Tibial artery (tissue), 4 donors: ENCODE measurements around the gene DNAJC4.
"Not testable (repeated sequence)": the region's sequence is repeated elsewhere in the genome, so short reads cannot be mapped to it uniquely, and the experiment has no call there.

Experiments
- DNase-seq, 2 donors: peaks; one replicate each; pipeline ENCODE4 v3.0.0-alpha.2; 2019
- H3K27ac ChIP-seq, 2 donors: fragments of 200-600 bp; sonication (generic) in 1 of 2; 1 replicate in 1 of 2; 2 replicates in 1 of 2; pipeline ENCODE4 v1.5.1; 2018 to 2019; ENCODE audit warnings: mild to moderate bottlenecking in 1 of 2
- H3K27me3 ChIP-seq, 2 donors: fragments of 200-600 bp; sonication (generic) in 1 of 2; one replicate each; pipeline versions ENCODE4 v1.5.1 to v1.6.0; 2016 to 2019
- H3K36me3 ChIP-seq, 3 donors: fragments of 200-600 bp; sonication (generic) in 2 of 3; one replicate each; pipeline ENCODE4 v1.5.1; 2016 to 2019; ENCODE audit warnings: mild to moderate bottlenecking in 2 of 3
- H3K4me1 ChIP-seq, 4 donors: fragments of 200-600 bp; sonication (generic) in 2 of 4; 1 replicate in 3 of 4; 2 replicates in 1 of 4; pipeline ENCODE4 v1.5.1; 2016 to 2019
- H3K4me3 ChIP-seq, 2 donors: fragments of 200-600 bp; sonication (generic) in 1 of 2; 1 replicate in 1 of 2; 2 replicates in 1 of 2; pipeline ENCODE4 v1.5.1; 2018 to 2019; ENCODE audit warnings: mild to moderate bottlenecking in 2 of 2
- H3K9me3 ChIP-seq, 3 donors: fragments of 200-600 bp; sonication (generic) in 1 of 3; one replicate each; pipeline ENCODE4 v1.5.1; 2016 to 2019
- intact Hi-C: fragments of 100-400 bp; cut with DNase I; formaldehyde crosslinking; loops from one replicate; pipeline ENCODE4 v1.15.0; 2023; ENCODE audit warnings: low total_unique reads
- TF ChIP-seq, protein P1 (sequence below), 2 experiments: fragments of 200-600 bp in 1 of 2; fragments of 450-650 bp in 1 of 2; IDR thresholded peaks; one replicate each; pipeline ENCODE4 v1.5.1; 2017 to 2019; ENCODE audit warnings: antibody characterized with exemption in 2 of 2, mild to moderate bottlenecking in 1 of 2, moderate library complexity in 1 of 2

Gene DNAJC4

DNA sequence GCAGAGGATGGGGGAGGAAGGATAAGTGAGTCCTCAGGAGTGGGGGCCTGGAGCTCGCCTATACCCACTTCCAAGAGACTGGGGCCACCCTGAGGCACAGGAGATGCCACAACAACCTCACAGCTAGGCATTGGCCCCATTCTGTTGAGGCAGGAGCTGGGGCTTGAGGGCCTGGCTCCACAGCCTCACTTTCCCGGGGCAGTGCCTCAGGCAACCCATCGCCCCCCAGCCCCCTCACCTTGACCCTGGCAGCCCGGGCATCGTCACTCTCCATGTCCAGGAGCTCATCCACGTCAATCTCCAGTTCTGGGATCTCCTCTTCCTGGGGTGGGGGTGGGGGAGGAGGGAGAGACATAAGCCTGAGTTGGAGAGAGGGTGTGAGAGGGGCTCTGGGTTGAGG lies 14.6 kb downstream of the DNAJC4 start:
- Histone ChIP-seq H3K9me3 (no peaks in the 10 kb centered on the region), H3K27me3 (no peaks in the 10 kb centered on the region), H3K36me3 (peaks cover 0 to 15% (median 0%) of the 10 kb centered on the region in 3 donors), H3K4me1 (peaks cover 0 to 56% (median 43%) of the 10 kb centered on the region in 4 donors), H3K27ac (peak overlapping the region; percentile 87 to 89), H3K4me3 (peak overlapping the region; percentile 62 to 79)
- intact Hi-C loops, result no loop called here
- TF ChIP-seq, protein P1, sequence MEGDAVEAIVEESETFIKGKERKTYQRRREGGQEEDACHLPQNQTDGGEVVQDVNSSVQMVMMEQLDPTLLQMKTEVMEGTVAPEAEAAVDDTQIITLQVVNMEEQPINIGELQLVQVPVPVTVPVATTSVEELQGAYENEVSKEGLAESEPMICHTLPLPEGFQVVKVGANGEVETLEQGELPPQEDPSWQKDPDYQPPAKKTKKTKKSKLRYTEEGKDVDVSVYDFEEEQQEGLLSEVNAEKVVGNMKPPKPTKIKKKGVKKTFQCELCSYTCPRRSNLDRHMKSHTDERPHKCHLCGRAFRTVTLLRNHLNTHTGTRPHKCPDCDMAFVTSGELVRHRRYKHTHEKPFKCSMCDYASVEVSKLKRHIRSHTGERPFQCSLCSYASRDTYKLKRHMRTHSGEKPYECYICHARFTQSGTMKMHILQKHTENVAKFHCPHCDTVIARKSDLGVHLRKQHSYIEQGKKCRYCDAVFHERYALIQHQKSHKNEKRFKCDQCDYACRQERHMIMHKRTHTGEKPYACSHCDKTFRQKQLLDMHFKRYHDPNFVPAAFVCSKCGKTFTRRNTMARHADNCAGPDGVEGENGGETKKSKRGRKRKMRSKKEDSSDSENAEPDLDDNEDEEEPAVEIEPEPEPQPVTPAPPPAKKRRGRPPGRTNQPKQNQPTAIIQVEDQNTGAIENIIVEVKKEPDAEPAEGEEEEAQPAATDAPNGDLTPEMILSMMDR (IDR thresholded peaks at IDR 0.05), result no peak
- DNase-seq, result no peak

DNA sequence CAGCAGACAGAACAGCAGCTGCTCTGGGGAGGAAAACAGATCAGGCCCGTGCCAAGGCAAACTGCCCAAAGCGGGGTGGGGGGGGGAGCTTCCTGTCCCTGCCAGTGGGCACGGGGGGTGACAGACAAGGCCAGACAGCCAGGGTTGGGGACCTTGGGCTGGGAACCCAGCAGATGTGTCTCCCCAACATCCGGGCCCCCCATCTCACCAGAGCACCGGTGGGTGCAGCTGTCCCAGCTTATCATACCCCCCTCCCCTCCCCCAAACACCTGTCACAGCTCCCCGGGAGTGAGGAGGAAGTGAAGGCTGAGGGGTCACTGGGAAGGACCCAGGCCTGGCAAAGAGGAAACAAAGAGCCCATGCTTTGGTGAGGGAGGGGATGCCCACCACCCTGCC lies 15.1 kb downstream of the DNAJC4 start:
- Histone ChIP-seq H3K36me3 (peaks cover 0 to 15% (median 0%) of the 10 kb centered on the region in 3 donors), H3K9me3 (no peaks in the 10 kb centered on the region), H3K27ac (peak overlapping the region; percentile 87 to 89), H3K4me3 (peak overlapping the region; percentile 62 to 79), H3K27me3 (no peaks in the 10 kb centered on the region), H3K4me1 (peaks cover 0 to 53% (median 39%) of the 10 kb centered on the region in 4 donors)
- intact Hi-C loops, result no loop called here
- peak in 1 of 2 donors; percentile 90 for DNase-seq
- TF ChIP-seq, protein P1 (IDR thresholded peaks at IDR 0.05), result no peak

DNA sequence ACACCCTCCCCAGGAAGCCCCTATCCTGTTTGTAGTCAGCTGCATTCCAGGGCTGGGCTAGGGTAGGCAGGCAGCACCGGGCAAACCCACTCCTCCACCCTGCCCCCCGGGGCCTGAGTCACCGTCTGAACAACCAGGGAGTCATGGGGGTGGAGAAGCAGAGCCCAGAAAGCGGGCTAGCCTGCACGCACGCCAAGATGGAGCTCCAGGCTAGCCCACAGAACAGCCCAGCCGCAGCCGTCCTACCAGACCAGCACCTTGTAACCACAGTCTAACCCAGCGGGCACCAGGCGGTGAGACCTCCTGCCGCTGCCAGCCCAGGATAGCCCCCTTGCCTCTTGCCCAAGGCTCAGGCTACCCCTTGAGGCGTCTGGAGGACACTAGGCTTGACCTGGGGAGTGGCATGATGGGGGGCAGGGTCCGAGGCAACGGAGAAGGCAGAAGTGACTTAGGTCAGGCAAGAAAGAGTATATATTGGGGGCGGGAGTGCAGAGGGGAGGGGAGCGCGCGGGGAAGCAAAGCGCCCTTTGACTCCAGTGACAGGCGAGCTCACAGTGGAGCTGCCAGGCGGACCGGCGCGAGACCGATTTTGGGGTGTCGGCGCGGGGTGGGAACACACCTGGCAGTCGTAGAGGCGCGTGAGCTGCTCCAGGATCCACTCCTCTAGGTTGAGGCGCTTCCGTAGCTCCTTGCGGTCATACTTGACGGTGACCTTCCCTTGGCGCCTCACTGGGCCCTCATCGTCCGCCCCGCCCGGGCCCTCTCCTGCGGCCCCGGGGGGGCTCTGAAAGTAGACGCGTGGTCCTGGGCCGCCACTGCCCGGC lies 15.7 kb downstream of the DNAJC4 start:
- Histone ChIP-seq H3K36me3 (peaks cover 0 to 15% (median 0%) of the 10 kb centered on the region in 3 donors), H3K4me1 (peaks cover 0 to 57% (median 44%) of the 10 kb centered on the region in 4 donors), H3K9me3 (no peaks in the 10 kb centered on the region), H3K27me3 (no peaks in the 10 kb centered on the region), H3K27ac (peak overlapping the region; percentile 87 to 89), H3K4me3 (peak overlapping the region; percentile 62 to 79)
- intact Hi-C loops, result no loop called here
- peak; percentile 81 to 93 for DNase-seq
- TF ChIP-seq, protein P1 (IDR thresholded peaks at IDR 0.05), result no peak

DNA sequence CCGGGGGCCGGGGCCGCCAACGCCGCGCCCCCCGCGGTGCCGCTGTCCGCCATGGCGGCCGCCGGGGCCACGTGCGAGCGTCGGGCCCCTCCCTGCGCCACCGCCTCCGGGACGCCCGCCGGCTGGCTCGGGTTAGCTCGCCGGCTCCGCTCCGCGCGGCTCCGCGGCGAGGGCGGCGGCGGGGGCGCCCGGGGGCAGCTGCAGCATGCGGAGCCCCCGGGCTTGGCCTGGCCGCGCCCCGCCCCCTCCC lies 16.2 kb downstream of the DNAJC4 start:
- peak overlapping the region; percentile 62 to 79 for H3K4me3 ChIP-seq
- intact Hi-C loops, H3K27me3 ChIP-seq, H3K9me3 ChIP-seq, DNase-seq: not testable (repeated sequence)
- H3K36me3 ChIP-seq, result peaks cover 0 to 15% (median 0%) of the 10 kb centered on the region in 3 donors
- H3K27ac ChIP-seq, result peak overlapping the region; percentile 87 to 89
- peaks cover 0 to 60% (median 44%) of the 10 kb centered on the region in 4 donors for H3K4me1 ChIP-seq

DNA sequence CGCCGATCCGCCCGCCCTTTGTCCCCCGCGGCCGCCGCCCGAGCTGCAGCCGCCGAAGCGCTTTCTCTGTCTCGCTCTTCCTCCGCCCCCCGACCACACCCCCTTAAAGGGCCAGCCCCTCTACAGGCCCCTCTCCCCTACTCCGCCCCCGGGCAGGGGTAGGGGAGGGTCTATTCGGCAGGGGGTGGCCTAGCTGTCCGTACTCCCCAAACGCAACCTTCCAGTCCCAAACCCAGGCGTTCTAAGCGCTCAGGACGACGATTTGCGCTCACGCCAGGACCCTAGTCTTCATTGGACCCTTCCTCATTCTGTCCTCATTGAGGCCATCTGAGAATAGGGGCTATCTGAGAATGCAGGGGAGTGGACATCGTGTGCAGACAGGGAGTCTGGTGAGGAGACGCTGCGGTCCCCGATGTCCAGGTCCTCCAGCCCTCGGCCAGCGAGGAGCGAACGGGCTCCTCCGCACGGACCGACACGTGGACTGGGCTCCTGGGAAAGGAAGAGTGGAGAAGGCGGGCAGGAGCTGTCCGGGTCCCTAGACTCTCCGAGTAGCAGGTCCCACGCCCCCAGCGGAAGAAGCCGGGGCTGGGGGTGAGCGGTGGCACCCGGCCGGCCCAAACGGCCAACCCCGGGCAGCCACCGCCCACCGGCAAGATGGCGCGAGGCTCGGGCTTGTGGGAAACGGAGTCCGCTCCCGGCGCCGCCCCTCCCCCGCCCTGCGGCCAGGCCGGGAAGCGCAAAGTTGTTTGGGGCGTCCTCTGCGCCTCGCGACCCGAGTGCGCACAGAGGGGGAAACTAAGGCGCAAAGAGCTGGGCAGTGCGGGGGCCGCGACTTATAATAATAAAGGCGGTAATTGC lies 16.8 kb downstream of the DNAJC4 start, which contains the start of gene PPP1R14B:
Gene PPP1R14B, minus strand, starts transcription at position 73 of the 858 bp plus-strand sequence. CDS start 270 bp downstream, outside the sequence.
- TF ChIP-seq, protein P1 (IDR thresholded peaks at IDR 0.05), result peak in 1 of 2 experiments; percentile 4
- Histone ChIP-seq H3K27me3 (no peaks in the 10 kb centered on the region), H3K27ac (peak within 1 kb of the TSS; percentile 87 to 89), H3K9me3 (no peaks in the 10 kb centered on the region), H3K4me3 (peak within 1 kb of the TSS; percentile 62 to 79), H3K4me1 (peaks cover 0 to 61% (median 47%) of the 10 kb centered on the region in 4 donors), H3K36me3 (peaks cover 0 to 15% (median 0%) of the 10 kb centered on the region in 3 donors)
- DNase-seq, result peak; percentile 89 to 95
- intact Hi-C loops, result no loop called here
